Hematopoietic multipotent progenitor cell treated with erythropoietin and hydrocortisone succinate and interleukin-3 and kit ligand, for 6 days (in vitro differentiated cells): ENCODE data around the gene CHAC2.
A peak's percentile ranks its signal among the peaks of the same experiment; 100 is the strongest.

Experiments
- DNase-seq: peaks from one replicate; pipeline ENCODE4 v3.0.0-alpha.2; 2015

The CHAC2 gene

GRCh38 chr2:53780056-53780455 is 12.5 kb downstream of the CHAC2 start:
- no peak for DNase-seq

- no peak for DNase-seq
These were observed 15.1 kb downstream of the CHAC2 start for GRCh38 chr2:53782676-53783075.

- DNase-seq, result no peak
These were observed 16.8 kb downstream of the CHAC2 start for GRCh38 chr2:53784436-53784835.

- DNase-seq, result no peak
These were observed 17.8 kb downstream of the CHAC2 start for GRCh38 chr2:53785366-53785765.

DNA sequence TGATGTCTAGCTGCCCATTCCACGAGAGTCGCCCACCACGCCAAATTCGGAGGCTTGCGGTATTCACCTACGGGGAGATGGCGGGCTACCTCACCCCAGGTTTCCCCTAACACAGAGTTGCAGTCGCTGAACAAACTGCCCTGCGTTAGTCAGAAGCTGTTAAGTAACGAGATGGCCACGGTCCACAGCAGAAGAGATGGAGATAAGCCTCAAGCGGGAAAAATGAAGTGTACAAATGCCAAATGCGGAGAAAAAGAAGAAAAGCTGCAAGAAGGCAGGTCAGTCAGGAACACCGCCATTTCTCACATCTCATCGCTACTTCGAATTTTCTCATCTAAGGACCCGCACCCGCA is 18.7 kb downstream of the CHAC2 start:
- peak; percentile 47 for DNase-seq

GRCh38 chr2:53786705-53787613 is 19.4 kb downstream of the CHAC2 start, which contains the start of the genes ASB3 and ERLEC1:
Gene ASB3, minus strand, starts transcription at chr2:53786953. Its CDS starts 21,381 bp downstream, at chr2:53765572.
Gene ERLEC1, plus strand, starts transcription at chr2:53787044. Its CDS starts 167 bp downstream, at chr2:53787211.
- peak; percentile 94 for DNase-seq

DNA sequence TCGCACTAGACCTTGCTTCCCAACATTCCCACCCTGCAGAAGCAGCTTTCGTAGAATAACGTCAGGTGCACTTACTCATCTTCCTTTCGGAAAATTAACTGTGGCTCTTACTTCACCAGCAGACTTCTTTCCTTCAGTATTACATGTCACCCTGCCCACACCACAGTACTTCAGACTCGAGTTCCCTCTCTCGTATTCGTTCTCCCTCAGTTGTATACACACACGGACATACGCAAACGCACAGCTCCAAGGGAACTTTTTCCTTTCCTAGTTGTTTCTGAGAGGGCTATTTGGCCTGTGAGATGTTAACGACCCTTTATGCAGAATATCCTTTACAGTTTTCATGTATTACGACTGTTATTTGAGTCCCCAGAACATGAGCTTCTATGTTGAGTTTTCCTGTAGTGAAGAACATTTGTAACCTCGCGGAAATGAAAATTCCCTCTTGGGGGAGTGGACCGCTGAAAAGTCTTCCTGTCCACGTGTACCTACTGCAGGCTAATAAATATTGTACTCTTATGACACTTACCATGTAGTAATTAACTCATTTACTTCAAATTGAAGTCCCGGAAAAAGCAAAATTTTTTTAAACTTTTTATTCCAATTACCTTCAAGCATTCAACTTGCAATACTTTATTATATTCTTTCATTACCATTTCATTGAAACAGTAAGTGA is 20.1 kb downstream of the CHAC2 start:
- peak; percentile 41 for DNase-seq

- DNase-seq, result no peak
These were observed 25.7 kb downstream of the CHAC2 start for GRCh38 chr2:53793261-53793660.

GRCh38 chr2:53793821-53794220 is 26.2 kb downstream of the CHAC2 start:
- no peak for DNase-seq

DNA sequence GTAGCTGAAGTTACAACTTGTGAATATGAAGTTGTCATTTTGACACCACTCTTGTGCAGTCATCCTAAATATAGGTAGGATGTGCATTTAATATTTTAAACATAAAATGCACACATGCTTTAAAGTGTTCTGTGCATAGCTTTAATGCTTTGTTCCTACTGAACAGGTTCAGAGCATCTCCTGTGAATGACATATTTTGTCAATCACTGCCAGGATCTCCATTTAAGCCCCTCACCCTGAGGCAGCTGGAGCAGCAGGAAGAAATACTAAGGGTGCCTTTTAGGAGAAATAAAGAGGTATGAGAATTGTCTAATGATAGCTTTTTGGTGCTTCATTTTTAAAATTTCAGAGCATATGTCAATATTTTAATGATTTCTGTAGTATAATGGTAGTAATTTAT is 33.9 kb downstream of the CHAC2 start:
- no peak for DNase-seq

- no peak for DNase-seq
These were observed 35.1 kb downstream of the CHAC2 start for GRCh38 chr2:53802617-53803151.

- DNase-seq, result no peak
These were observed 44.0 kb downstream of the CHAC2 start for GRCh38 chr2:53811601-53812000.

DNA sequence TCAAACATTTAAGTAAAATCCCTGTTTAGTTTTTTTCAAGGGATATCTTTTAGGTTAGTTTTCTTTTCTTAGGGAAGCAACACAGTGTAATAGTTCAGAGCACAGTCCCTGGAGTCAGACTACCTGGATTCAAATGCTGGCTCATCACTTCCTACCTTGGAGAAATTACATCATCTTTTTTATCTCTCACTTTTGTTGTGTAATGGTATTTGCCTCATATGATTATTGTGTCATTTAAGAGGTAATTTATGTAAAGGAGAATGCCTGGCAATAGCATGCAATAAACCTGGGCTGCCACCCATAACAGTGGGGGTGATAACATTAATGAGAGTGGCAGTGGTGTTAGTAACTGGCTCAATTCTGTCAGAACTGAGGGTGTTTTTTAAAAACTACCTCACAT is 45.5 kb downstream of the CHAC2 start:
- DNase-seq, result no peak

DNA sequence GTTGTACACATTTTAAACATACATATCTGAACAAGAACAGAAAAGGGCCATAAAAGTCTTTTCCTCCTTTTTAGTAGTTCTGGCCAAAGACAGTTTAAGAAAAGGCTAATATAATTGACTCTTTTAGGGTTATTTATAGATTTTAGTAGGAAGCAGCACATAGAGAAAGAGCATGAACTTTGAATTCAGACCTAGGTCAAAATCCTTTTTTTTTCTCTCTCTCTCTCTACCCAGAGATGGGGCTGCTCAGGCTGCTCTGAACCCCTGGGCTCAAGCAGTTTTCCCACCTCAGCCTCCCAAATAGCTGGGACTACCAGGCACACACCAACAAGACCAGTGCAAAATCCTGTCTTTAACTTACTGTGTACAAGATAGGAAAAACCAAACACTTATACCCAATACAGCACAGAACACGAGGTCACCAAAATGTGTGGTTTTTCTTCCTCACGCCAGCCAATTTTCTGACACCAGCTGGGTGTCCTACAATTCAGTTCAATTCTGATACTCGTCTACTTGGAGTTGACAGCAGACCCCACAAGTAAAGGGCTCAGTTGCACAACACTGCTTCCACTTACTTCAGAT is 51.3 kb downstream of the CHAC2 start:
- DNase-seq, result no peak

DNA sequence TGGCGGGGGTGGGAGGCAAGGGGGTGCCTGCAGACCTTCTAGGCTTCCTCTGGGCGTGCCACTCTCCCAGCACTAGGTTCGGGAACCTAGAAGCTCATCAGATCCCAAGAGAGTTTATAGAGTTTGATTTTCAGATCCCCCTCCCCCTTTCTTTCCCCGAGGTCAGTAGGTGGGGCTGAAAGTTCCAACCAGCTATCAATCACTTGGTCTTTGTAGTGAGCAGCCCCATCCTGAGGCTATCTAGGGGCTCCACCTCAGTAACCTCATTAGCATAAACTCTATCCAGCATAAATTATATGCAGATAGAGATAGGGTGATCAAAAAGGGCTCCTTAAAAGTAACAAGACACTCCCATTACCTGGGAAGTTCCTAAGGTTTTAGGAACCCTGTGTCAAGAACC is 52.0 kb downstream of the CHAC2 start:
- no peak for DNase-seq

DNA sequence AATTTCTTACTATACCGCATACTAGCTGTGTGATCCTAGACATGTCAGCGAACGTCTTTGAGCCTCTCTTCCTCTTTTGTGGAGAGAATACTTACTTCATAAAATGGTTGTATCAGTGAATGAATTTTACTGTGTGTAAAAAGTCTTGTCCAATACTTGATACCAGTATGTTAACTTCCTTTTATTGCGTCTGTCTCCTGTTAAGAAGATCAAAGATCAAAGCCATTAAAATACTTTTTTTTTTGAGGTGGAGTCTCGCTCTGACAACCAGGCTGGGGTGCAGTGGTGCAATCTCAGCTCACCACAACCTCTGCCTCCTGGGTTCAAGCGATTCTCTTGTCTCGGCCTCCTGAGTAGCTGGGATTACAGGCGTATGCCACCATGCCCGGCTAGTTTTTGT is 52.4 kb downstream of the CHAC2 start:
- no peak for DNase-seq

GRCh38 chr2:53820711-53821110 is 53.1 kb downstream of the CHAC2 start:
- no peak for DNase-seq

DNA sequence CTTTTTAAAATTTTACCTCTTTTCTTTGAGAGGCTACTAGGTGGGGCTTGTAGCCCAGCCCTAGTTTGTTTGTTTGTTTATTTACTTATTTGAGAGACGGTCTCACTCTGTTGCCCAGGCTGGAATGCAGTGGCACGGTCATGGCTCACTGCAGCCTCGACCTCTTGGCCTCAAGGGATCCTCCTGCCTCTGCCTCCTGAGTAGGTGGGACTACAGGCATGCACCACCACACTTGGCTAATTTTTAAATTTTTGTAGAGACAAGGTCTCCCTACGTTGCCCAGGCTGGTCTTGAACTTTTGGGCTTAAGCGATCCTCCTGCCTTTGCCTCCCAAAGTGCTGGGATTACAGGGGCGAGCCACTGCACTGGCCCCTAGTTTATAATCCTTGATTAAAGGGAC is 54.2 kb downstream of the CHAC2 start:
- no peak for DNase-seq

- peak; percentile 48 for DNase-seq
These were observed 56.0 kb downstream of the CHAC2 start for GRCh38 chr2:53823639-53824038.
